ENCODE data around the gene PMF1.

PMF1 gene

DNA sequence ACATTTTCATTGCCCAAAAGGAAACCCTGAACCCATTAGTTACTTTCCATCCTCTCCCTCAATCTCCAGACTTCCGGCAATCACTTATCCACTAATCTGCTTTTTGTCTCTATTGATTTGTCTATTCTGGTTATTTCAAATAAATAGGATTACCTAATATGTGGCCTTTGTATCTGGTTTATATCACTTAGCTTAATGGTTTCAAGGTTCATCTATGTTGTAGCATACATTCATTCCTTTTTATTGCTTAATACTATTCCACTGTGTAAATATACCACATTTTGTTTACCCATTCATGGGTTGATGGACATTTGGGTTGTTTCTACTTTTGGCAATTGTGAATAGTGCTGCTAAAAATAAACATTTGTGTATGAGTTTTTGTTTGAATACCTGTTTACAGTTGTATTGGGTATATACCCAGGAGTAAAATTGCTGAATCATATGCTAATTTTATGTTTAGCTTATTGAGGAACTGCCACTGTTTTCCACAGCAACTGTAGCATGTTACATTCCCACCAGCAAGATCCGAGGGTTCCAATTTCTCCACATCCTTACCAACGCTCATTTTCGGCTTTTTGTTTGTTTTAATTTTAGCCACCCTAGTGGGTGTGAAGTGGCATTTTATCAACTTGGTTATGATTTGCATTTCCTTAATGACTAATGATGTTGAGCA, 21.4 kb upstream of the PMF1 start:
- Histone ChIP-seq H3K4me3 (replicated peaks; ENCODE audit: low read depth, low read length) (no peak overlapping the region), H3K27me3 (replicated peaks; ENCODE audit: control insufficient read depth, insufficient read depth, low read length) (no peaks in the 10 kb centered on the region), H3K36me3 (ENCODE audit: control insufficient read depth, insufficient read depth, low read length) (no peaks in the 10 kb centered on the region; the same call in 1 of the 2 replicates)
- no peak for DNase-seq (ENCODE audit: extremely low read depth, insufficient read length)
- TF ChIP-seq, protein P1, sequence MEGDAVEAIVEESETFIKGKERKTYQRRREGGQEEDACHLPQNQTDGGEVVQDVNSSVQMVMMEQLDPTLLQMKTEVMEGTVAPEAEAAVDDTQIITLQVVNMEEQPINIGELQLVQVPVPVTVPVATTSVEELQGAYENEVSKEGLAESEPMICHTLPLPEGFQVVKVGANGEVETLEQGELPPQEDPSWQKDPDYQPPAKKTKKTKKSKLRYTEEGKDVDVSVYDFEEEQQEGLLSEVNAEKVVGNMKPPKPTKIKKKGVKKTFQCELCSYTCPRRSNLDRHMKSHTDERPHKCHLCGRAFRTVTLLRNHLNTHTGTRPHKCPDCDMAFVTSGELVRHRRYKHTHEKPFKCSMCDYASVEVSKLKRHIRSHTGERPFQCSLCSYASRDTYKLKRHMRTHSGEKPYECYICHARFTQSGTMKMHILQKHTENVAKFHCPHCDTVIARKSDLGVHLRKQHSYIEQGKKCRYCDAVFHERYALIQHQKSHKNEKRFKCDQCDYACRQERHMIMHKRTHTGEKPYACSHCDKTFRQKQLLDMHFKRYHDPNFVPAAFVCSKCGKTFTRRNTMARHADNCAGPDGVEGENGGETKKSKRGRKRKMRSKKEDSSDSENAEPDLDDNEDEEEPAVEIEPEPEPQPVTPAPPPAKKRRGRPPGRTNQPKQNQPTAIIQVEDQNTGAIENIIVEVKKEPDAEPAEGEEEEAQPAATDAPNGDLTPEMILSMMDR (IDR thresholded peaks at IDR 0.05; ENCODE audit: insufficient read depth, low read length, poor library complexity, severe bottlenecking): no peak

DNA sequence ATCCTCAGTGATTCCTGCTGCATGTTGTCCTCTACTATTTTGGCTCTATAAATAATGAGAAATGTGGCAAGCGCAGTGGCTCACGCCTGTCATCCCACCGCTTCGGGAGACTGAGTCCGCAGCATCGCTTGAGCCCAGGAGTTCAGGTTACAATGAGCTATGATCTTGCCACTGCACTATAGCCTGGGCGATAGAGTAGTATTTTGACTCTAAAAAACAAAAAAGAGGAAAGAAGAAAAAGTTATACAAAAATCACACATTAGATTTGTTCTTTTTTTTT, 19.7 kb upstream of the PMF1 start:
- no peak for DNase-seq (ENCODE audit: extremely low read depth, insufficient read length)

DNA sequence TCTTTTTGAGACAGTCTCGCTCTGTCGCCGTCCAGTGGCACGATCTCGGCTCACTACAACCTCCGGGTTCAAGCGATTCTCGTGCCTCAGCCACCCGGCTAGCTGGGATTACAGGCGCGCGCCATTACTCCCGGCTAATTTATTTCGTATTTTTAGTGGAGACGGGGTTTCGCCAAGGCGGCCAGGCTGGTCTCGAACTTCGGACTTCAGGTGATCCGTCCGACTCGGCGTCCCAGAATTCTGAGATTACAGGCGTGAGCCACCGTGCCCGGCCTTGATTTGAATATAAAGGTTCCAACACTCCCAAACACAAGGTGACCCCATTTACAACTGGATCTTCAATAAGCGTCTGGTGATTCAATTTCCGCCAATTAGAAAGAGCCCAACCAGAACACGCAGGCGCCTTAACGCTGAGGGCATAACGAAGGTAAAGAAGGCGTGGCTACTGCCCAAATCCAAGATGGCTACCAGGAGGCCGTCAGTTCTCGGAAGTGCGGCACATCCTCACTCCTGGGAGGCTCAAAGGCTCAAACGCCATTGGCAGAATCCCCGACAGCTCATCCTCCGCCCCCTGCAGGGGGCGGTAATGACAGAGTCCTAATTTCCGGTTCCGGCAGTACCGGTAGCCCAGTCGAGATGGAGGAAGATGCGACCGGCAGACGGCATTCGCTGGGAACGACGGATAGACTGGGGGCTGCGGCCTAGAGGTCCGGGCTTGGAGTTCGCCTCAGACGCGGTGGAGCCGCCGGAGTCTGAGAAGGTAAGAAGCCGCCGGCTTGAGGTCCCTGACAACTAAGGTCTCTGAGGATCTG, 19.1 kb upstream of the PMF1 start, which contains the start of gene SLC25A44:
Gene SLC25A44 (plus strand): TSS at position 617 of the 812 bp plus-strand sequence. CDS start 5,744 bp downstream, outside the sequence.
- peaks cover 5% of the 10 kb centered on the region for H3K36me3 ChIP-seq (ENCODE audit: control insufficient read depth, insufficient read depth, low read length)
- DNase-seq (ENCODE audit: extremely low read depth, insufficient read length): peak; percentile 90
- no peaks in the 10 kb centered on the region for H3K27me3 ChIP-seq (replicated peaks; ENCODE audit: control insufficient read depth, insufficient read depth, low read length)
- H3K4me3 ChIP-seq (replicated peaks; ENCODE audit: low read depth, low read length): peak within 1 kb of the TSS; percentile 100
- TF ChIP-seq, protein P1 (IDR thresholded peaks at IDR 0.05; ENCODE audit: insufficient read depth, low read length, poor library complexity, severe bottlenecking): peak; percentile 29

More for the DNA sequence above, 19.7 kb upstream of the PMF1 start:
- H3K27me3 ChIP-seq (replicated peaks; ENCODE audit: control insufficient read depth, insufficient read depth, low read length): no peaks in the 10 kb centered on the region
- TF ChIP-seq, protein P1 (IDR thresholded peaks at IDR 0.05; ENCODE audit: insufficient read depth, low read length, poor library complexity, severe bottlenecking): no peak
- peaks cover 5% of the 10 kb centered on the region for H3K36me3 ChIP-seq (ENCODE audit: control insufficient read depth, insufficient read depth, low read length)
- peak overlapping the region; percentile 100 for H3K4me3 ChIP-seq (replicated peaks; ENCODE audit: low read depth, low read length)

DNA sequence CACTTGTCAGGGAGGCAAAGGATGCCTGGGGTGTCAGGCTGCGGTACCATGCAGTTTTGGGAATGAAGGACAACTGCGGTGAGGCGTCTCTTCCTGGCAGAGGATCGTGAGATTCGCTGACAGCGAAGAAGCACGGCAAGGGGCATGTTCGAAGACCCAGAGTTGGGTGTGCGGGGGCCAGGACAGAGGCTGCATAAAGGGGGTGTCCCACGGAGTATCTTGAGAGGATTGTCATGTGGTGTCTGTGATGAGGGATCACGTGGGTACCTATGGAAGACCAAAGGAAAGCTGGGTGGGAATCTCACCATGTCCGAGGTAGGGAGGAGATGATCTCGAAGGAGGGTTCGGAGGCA, 18.5 kb upstream of the PMF1 start:
- H3K27me3 ChIP-seq (replicated peaks; ENCODE audit: control insufficient read depth, insufficient read depth, low read length): no peaks in the 10 kb centered on the region
- peaks cover 5% of the 10 kb centered on the region for H3K36me3 ChIP-seq (ENCODE audit: control insufficient read depth, insufficient read depth, low read length)
- peak overlapping the region; percentile 100 for H3K4me3 ChIP-seq (replicated peaks; ENCODE audit: low read depth, low read length)
- DNase-seq (ENCODE audit: extremely low read depth, insufficient read length): no peak
- TF ChIP-seq, protein P1 (IDR thresholded peaks at IDR 0.05; ENCODE audit: insufficient read depth, low read length, poor library complexity, severe bottlenecking): no peak

DNA sequence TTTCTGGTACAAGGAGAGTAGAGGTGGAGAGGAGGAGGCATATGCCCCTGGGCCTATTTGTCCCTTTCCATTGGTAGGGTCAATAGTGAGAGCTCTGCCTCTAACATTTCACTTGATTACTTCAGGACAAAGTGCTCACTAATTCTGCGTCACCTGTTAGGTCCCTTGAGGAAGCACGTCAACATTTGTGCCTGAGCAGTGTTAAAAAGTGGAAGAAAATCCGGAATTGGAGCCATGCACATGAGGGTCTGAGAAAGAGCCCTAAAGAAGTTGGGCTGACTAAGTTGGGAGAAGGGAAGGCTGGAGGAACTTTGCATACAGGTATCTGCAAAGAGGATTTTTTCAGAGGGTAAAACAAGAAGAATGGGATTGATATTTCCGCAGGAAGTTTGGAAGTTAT, 17.0 kb upstream of the PMF1 start:
- Histone ChIP-seq H3K4me3 (replicated peaks; ENCODE audit: low read depth, low read length) (no peak overlapping the region), H3K27me3 (replicated peaks; ENCODE audit: control insufficient read depth, insufficient read depth, low read length) (no peaks in the 10 kb centered on the region), H3K36me3 (ENCODE audit: control insufficient read depth, insufficient read depth, low read length) (peaks cover 11% of the 10 kb centered on the region)
- no peak for DNase-seq (ENCODE audit: extremely low read depth, insufficient read length)
- TF ChIP-seq, protein P1 (IDR thresholded peaks at IDR 0.05; ENCODE audit: insufficient read depth, low read length, poor library complexity, severe bottlenecking): no peak

Data from GM06990 (cell line).